ENCODE measurements around the gene RACGAP1. TPM values are rescaled to one million over a fixed set of nuclear protein-coding genes. Genes with fewer than 3 reads are reported as not detected.
A peak's percentile ranks its signal among the peaks of the same experiment; 100 is the strongest.

RACGAP1 gene
- total RNA-seq, 4 donors from 2014 or later: 5.1 to 29.7 (median 8.5) TPM

GRCh38 chr12:49944718-49945117 lies 80.6 kb downstream of the RACGAP1 start:
- Histone ChIP-seq H3K4me3 (no peak overlapping the region), H3K27me3 (no peaks in the 10 kb centered on the region), H3K4me1 (no peaks in the 10 kb centered on the region), H3K27ac (no peak overlapping the region), H3K9me3 (no peaks in the 10 kb centered on the region), H3K36me3 (no peaks in the 10 kb centered on the region)
- peak in 1 of 3 donors; percentile 25 for DNase-seq
- no peak for TF ChIP-seq POLR2A (IDR thresholded peaks at IDR 0.05)

- Histone ChIP-seq H3K4me3 (no peak overlapping the region), H3K9me3 (no peaks in the 10 kb centered on the region), H3K4me1 (no peaks in the 10 kb centered on the region), H3K27me3 (no peaks in the 10 kb centered on the region), H3K27ac (no peak overlapping the region), H3K36me3 (no peaks in the 10 kb centered on the region)
- TF ChIP-seq POLR2A (IDR thresholded peaks at IDR 0.05): no peak
- TF ChIP-seq CTCF (IDR thresholded peaks at IDR 0.05): no peak
- peak in 1 of 3 donors; percentile 58 for DNase-seq
Measured at GRCh38 chr12:49944046-49944445, 81.2 kb downstream of the RACGAP1 start.

- peak in 1 of 3 donors; percentile 10 for DNase-seq
- no peaks in the 10 kb centered on the region for H3K36me3 ChIP-seq
- H3K27ac ChIP-seq: no peak overlapping the region
Measured at GRCh38 chr12:49943625-49943960, 81.7 kb downstream of the RACGAP1 start.

GRCh38 chr12:49942921-49943624 lies 82.2 kb downstream of the RACGAP1 start:
- no peaks in the 10 kb centered on the region for H3K9me3 ChIP-seq
- H3K4me3 ChIP-seq: no peak overlapping the region
- H3K4me1 ChIP-seq: no peaks in the 10 kb centered on the region
- TF ChIP-seq CTCF (IDR thresholded peaks at IDR 0.05) (no peak), POLR2A (IDR thresholded peaks at IDR 0.05) (no peak)
- H3K36me3 ChIP-seq: no peaks in the 10 kb centered on the region
- H3K27ac ChIP-seq: no peak overlapping the region
- H3K27me3 ChIP-seq: no peaks in the 10 kb centered on the region
- DNase-seq: peak in 1 of 3 donors; percentile 48

More at GRCh38 chr12:49943625-49943960, 81.7 kb downstream of the RACGAP1 start:
- Histone ChIP-seq H3K27me3 (no peaks in the 10 kb centered on the region), H3K4me3 (no peak overlapping the region), H3K9me3 (no peaks in the 10 kb centered on the region), H3K4me1 (no peaks in the 10 kb centered on the region)
- no peak for TF ChIP-seq CTCF (IDR thresholded peaks at IDR 0.05)

GRCh38 chr12:49942512-49942893 lies 82.8 kb downstream of the RACGAP1 start:
- Histone ChIP-seq H3K36me3 (no peaks in the 10 kb centered on the region), H3K4me1 (no peaks in the 10 kb centered on the region), H3K27me3 (no peaks in the 10 kb centered on the region), H3K9me3 (no peaks in the 10 kb centered on the region), H3K27ac (no peak overlapping the region), H3K4me3 (no peak overlapping the region)
- DNase-seq: peak in 1 of 3 donors; percentile 31
- TF ChIP-seq CTCF (IDR thresholded peaks at IDR 0.05) (no peak), POLR2A (IDR thresholded peaks at IDR 0.05) (no peak)

- no peak overlapping the region for H3K27ac ChIP-seq
- H3K9me3 ChIP-seq: no peaks in the 10 kb centered on the region
- no peak overlapping the region for H3K4me3 ChIP-seq
- H3K4me1 ChIP-seq: no peaks in the 10 kb centered on the region
- TF ChIP-seq CTCF (IDR thresholded peaks at IDR 0.05) (no peak), POLR2A (IDR thresholded peaks at IDR 0.05) (no peak)
- DNase-seq: peak in 1 of 3 donors; percentile 37
- H3K27me3 ChIP-seq: no peaks in the 10 kb centered on the region
- H3K36me3 ChIP-seq: no peaks in the 10 kb centered on the region
Measured at GRCh38 chr12:49941556-49942511, 83.5 kb downstream of the RACGAP1 start.
